ENCODE data around the gene ACTN1. TPM values are rescaled to one million over a fixed set of nuclear protein-coding genes. Genes with fewer than 3 reads are reported as not detected.

Gene ACTN1
- total and polyA plus RNA-seq, 7 experiments from 2014 or later, result 41.3 to 390 (median 227) TPM

DNA sequence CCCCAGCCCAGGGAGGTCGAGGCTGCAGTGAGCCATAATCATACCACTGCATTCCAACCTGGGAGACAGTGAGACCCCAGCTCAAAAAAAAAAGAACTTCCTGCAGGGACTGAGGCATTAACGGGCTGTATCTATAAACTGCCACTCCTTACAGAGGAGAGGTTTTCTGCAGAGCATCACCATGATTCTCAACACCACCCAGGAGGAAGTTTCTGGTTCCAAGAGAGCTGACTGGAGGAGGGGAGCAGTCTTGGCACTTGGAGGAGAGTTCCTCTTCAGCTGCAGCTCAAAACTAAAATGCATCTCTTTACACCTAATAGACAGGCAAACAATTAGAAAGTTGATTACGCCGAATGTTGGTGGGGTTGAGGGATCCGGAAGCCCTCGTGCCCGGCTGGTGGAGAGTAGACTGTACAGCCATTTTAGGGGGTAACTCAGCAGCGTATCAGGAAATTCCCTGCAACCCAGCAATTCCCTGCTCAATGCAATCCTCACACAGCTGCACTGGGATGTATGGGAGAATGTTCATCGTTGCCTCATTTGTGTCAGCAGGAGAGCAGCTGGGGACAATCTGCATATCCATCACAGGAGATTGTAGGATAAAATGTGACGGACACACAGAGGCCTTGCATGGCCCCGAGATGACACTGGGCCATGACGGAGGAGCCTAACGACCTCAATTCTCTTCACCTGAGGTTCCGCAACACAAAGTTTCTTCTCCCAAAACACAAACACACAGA is 36.6 kb downstream of the ACTN1 start:
- H3K27ac Mint-ChIP-seq, result peak overlapping the region in 8 of 9 donors; percentile 58 to 99 (median 74)
- peak overlapping the region in 7 of 10 donors; percentile 22 to 58 (median 41) for H3K4me3 Mint-ChIP-seq
- peaks cover 23 to 100% (median 96%) of the 10 kb centered on the region in 7 donors for H3K4me1 Mint-ChIP-seq
- H3K9me3 Mint-ChIP-seq, result peaks cover 0 to 1% (median 0%) of the 10 kb centered on the region in 11 donors
- H3K27me3 ChIP-seq (ENCODE audit: control insufficient read depth in 2 of 2, insufficient read depth in 2 of 2, low read length in 2 of 2), result no peaks in the 10 kb centered on the region
- H3K36me3 Mint-ChIP-seq, result peaks cover 0 to 14% (median 0%) of the 10 kb centered on the region in 5 donors
- ChIA-PET POLR2A (interaction anchor here (0.9 to 1.2 kb wide), 4 partner anchors 10 to 34 kb away, joined by 3 to 5 read pairs (median 3); no protein-coding TSS in a partner anchor), CTCF (interaction anchor here (0.6 to 0.8 kb wide), 2 partner anchors 18 to 116 kb away, joined by 3 read pairs; no protein-coding TSS in a partner anchor)
- H3K4me1 ChIP-seq (ENCODE audit: control insufficient read depth in 2 of 2, insufficient read depth in 2 of 2, low read length in 2 of 2), result peaks cover 0 to 76% of the 10 kb centered on the region in 2 donors
- H3K27ac ChIP-seq (ENCODE audit: low read depth, low read length), result no peak overlapping the region
- intact Hi-C loops (cut with micrococcal nuclease), result no loop called here
- peaks cover 0 to 19% (median 0%) of the 10 kb centered on the region in 3 experiments for H3K36me3 ChIP-seq (ENCODE audit: control insufficient read depth in 2 of 3, insufficient read depth in 3 of 3, low read length in 3 of 3)
- DNase-seq (no peak), ATAC-seq (peak; percentile 30)
- H3K4me3 ChIP-seq (ENCODE audit: low read length), result no peak overlapping the region
- H3K27me3 Mint-ChIP-seq, result no peaks in the 10 kb centered on the region
- no peaks in the 10 kb centered on the region for H3K9me3 ChIP-seq (ENCODE audit: control insufficient read depth in 2 of 3, low read length in 3 of 3)

DNA sequence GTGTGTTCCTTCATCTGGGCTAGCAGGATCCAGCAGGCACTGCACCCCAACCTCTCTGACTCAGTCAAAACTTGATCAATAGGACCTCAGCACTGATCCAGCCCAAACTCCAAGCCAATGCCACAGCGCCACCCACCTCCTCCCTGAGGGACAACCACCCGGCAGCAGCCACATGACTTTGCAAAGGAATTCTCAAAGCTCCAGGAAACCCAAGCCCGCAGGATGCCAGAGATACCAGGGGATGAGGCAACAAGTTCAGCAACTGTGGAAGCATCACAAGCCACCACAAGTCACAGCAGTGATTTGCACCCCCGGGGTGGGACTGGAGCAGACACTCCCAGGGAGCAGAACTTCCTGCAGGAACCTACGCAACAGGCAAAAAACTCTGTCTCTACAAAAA is 37.3 kb downstream of the ACTN1 start:
- no peak for ATAC-seq
- Mint-ChIP-seq H3K27me3 (no peaks in the 10 kb centered on the region), H3K4me1 (peaks cover 24 to 100% (median 96%) of the 10 kb centered on the region in 7 donors), H3K4me3 (peak overlapping the region in 6 of 10 donors; percentile 4 to 51 (median 30)), H3K36me3 (peaks cover 0 to 17% (median 0%) of the 10 kb centered on the region in 5 donors), H3K27ac (peak overlapping the region in 8 of 9 donors; percentile 58 to 99 (median 68)), H3K9me3 (peaks cover 0 to 1% (median 0%) of the 10 kb centered on the region in 11 donors)
- no peak overlapping the region for H3K4me3 ChIP-seq (ENCODE audit: low read length)
- peaks cover 0 to 74% of the 10 kb centered on the region in 2 donors for H3K4me1 ChIP-seq (ENCODE audit: control insufficient read depth in 2 of 2, insufficient read depth in 2 of 2, low read length in 2 of 2)
- no peak for DNase-seq
- ChIA-PET CTCF (no interaction called here), POLR2A (no interaction called here)
- H3K27ac ChIP-seq (ENCODE audit: low read depth, low read length), result no peak overlapping the region
- no peaks in the 10 kb centered on the region for H3K9me3 ChIP-seq (ENCODE audit: control insufficient read depth in 2 of 3, low read length in 3 of 3)
- intact Hi-C loops (cut with micrococcal nuclease), result no loop called here
- H3K36me3 ChIP-seq (ENCODE audit: control insufficient read depth in 2 of 3, insufficient read depth in 3 of 3, low read length in 3 of 3), result peaks cover 0 to 19% (median 0%) of the 10 kb centered on the region in 3 experiments
- H3K27me3 ChIP-seq (ENCODE audit: control insufficient read depth in 2 of 2, insufficient read depth in 2 of 2, low read length in 2 of 2), result no peaks in the 10 kb centered on the region

DNA sequence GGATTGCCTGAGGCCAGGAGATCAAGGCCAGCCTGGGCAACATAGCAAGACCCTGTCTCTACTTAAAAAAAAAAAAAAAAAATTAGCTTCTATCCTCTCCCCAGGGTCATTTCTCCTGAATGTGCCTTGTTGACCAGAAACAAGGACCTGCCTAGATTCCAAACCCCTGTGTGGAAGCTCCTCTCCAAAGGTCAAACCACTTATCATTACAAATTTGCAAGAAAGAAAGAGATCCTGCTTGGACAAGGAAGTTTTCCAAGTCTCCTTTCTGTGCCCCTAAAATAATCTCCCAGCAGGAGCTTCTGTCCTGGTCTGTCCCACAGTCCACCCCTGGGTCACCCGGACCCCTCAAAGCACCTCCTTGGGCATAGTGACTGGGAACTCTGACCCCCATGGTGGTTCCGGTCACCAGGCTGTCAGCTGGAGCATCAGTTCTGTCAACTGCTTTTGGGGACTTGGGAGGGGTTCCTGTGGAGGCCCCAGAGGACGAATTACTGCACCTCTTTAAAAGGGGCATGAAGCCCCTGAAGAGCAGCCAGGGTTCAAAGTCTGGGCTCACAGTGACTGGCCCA is 38.4 kb downstream of the ACTN1 start:
- intact Hi-C loops (cut with micrococcal nuclease), result no loop called here
- ChIA-PET CTCF (interaction anchor here (0.7 to 1.3 kb wide), 3 partner anchors 30 to 62 kb away, joined by 3 to 5 read pairs (median 3); no protein-coding TSS in a partner anchor), POLR2A (interaction anchor here (0.8 to 3.8 kb wide), 7 partner anchors 9 to 46 kb away, joined by 3 to 16 read pairs (median 4); no protein-coding TSS in a partner anchor)
- H3K4me3 Mint-ChIP-seq, result peak overlapping the region in 5 of 10 donors; percentile 17 to 65 (median 25)
- no peak overlapping the region for H3K4me3 ChIP-seq (ENCODE audit: low read length)
- H3K27me3 ChIP-seq (ENCODE audit: control insufficient read depth in 2 of 2, insufficient read depth in 2 of 2, low read length in 2 of 2), result no peaks in the 10 kb centered on the region
- peak overlapping the region; percentile 20 for H3K27ac ChIP-seq (ENCODE audit: low read depth, low read length)
- peaks cover 21 to 100% (median 96%) of the 10 kb centered on the region in 7 donors for H3K4me1 Mint-ChIP-seq
- H3K36me3 ChIP-seq (ENCODE audit: control insufficient read depth in 2 of 3, insufficient read depth in 3 of 3, low read length in 3 of 3), result peaks cover 0 to 19% (median 0%) of the 10 kb centered on the region in 3 experiments
- DNase-seq (no peak), ATAC-seq (no peak)
- peaks cover 0 to 23% (median 0%) of the 10 kb centered on the region in 5 donors for H3K36me3 Mint-ChIP-seq
- H3K27me3 Mint-ChIP-seq, result no peaks in the 10 kb centered on the region
- H3K4me1 ChIP-seq (ENCODE audit: control insufficient read depth in 2 of 2, insufficient read depth in 2 of 2, low read length in 2 of 2), result peaks cover 0 to 74% of the 10 kb centered on the region in 2 donors
- H3K9me3 ChIP-seq (ENCODE audit: control insufficient read depth in 2 of 3, low read length in 3 of 3), result no peaks in the 10 kb centered on the region
- H3K27ac Mint-ChIP-seq, result peak overlapping the region in 8 of 9 donors; percentile 59 to 86 (median 74)
- peaks cover 0 to 1% (median 0%) of the 10 kb centered on the region in 11 donors for H3K9me3 Mint-ChIP-seq

DNA sequence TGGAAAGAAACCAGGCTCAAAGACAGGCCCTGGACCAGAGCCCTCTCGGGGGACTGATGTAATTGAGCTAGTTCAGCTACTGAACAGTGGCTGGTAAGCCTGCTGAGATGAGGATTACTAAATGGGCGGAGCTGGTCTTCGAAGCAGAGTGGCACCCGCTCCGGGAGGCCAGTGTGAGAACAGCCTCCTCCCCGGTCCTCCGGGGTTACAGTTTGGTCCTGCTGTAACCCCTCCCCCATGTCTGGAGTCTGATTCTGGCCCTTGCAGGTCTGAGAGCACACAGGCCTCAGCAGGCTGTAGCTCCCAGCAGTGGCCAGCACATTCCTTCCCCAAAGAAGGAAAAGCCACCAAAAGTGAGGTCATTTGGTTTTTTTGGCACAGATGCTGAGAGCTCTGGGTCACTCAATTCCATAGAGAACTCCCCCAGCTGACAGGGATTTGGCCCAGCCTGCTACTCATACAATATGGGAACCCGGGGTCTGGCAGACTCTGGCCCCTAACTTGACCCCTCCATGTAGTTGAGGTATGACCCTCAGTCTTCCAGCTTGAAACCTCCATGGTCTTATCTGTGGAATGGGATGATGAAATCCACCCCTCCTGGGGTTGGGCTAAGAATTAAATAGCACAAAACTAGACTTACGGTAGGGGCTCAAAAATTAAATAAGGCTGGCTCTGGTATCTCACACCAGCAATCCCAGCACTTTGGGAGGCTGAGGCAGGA is 39.0 kb downstream of the ACTN1 start:
- H3K4me3 ChIP-seq (ENCODE audit: low read length), result no peak overlapping the region
- Mint-ChIP-seq H3K27ac (peak overlapping the region in 8 of 9 donors; percentile 44 to 91 (median 85)), H3K4me1 (peaks cover 15 to 99% (median 92%) of the 10 kb centered on the region in 7 donors), H3K9me3 (peaks cover 0 to 1% (median 0%) of the 10 kb centered on the region in 11 donors), H3K4me3 (peak overlapping the region in 6 of 10 donors; percentile 8 to 76 (median 32)), H3K27me3 (no peaks in the 10 kb centered on the region), H3K36me3 (peaks cover 0 to 23% (median 0%) of the 10 kb centered on the region in 5 donors)
- peaks cover 0 to 70% of the 10 kb centered on the region in 2 donors for H3K4me1 ChIP-seq (ENCODE audit: control insufficient read depth in 2 of 2, insufficient read depth in 2 of 2, low read length in 2 of 2)
- no peaks in the 10 kb centered on the region for H3K27me3 ChIP-seq (ENCODE audit: control insufficient read depth in 2 of 2, insufficient read depth in 2 of 2, low read length in 2 of 2)
- DNase-seq (no peak), ATAC-seq (no peak)
- ChIA-PET CTCF (interaction anchor here (0.7 to 1.4 kb wide), 4 partner anchors 9 to 63 kb away, joined by 3 to 5 read pairs (median 4); no protein-coding TSS in a partner anchor), POLR2A (interaction anchor here (0.7 to 3.8 kb wide), 9 partner anchors 9 to 1271 kb away, joined by 3 to 16 read pairs (median 4); no protein-coding TSS in a partner anchor)
- no peaks in the 10 kb centered on the region for H3K9me3 ChIP-seq (ENCODE audit: control insufficient read depth in 2 of 3, low read length in 3 of 3)
- peak overlapping the region; percentile 20 for H3K27ac ChIP-seq (ENCODE audit: low read depth, low read length)
- intact Hi-C loops (cut with micrococcal nuclease), result loop anchor here in 1 of 2 donors (1.0 to 2.0 kb wide), 5 partner anchors 8 to 29 kb away; no protein-coding TSS in a partner anchor
- H3K36me3 ChIP-seq (ENCODE audit: control insufficient read depth in 2 of 3, insufficient read depth in 3 of 3, low read length in 3 of 3), result peaks cover 0 to 19% (median 0%) of the 10 kb centered on the region in 3 experiments

DNA sequence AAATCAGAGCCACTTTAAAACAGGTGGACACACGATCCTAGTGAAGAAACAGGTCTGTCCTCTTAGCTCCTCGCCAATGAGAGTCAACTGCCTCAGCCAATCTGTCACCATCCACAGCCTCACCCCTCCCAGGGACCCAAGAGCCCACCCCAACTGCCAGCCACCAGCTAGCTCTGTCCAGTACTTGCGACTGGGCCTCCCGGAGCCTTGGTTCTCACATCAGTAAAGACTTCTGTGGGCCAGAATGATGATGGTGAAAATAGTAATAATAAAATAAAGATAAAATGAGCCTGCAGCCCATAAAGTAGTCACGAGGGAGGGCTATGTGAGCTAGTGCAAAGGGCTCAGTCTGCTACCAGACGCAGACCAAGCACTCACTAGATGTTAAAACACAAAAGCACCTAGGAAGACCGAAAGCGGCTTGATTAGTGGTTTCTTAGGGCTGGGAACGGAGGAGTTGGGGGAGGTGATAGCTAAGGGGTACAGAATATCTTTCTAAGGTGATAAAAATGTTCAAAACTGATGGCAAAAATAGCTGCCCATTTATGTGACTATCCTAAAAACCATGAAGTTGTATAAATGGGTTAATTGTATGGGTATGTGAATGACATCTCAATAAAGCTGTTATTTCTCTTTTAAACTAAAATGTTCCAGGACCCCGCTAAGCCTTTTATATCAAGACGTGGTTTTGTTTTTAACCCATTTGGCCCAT is 39.8 kb downstream of the ACTN1 start:
- ATAC-seq (no peak), DNase-seq (no peak)
- Mint-ChIP-seq H3K36me3 (peaks cover 0 to 21% (median 0%) of the 10 kb centered on the region in 5 donors), H3K27me3 (no peaks in the 10 kb centered on the region), H3K4me1 (peaks cover 17 to 99% (median 91%) of the 10 kb centered on the region in 7 donors), H3K27ac (peak overlapping the region in 8 of 9 donors; percentile 68 to 91 (median 85)), H3K4me3 (peak overlapping the region in 8 of 10 donors; percentile 8 to 76 (median 51)), H3K9me3 (peaks cover 0 to 1% (median 0%) of the 10 kb centered on the region in 11 donors)
- POLR2A ChIA-PET, result interaction anchor here (0.6 to 3.8 kb wide), 8 partner anchors 12 to 1271 kb away, joined by 3 to 16 read pairs (median 4); no protein-coding TSS in a partner anchor
- H3K27ac ChIP-seq (ENCODE audit: low read depth, low read length), result peak overlapping the region; percentile 53
- H3K4me1 ChIP-seq (ENCODE audit: control insufficient read depth in 2 of 2, insufficient read depth in 2 of 2, low read length in 2 of 2), result peaks cover 0 to 69% of the 10 kb centered on the region in 2 donors
- no peaks in the 10 kb centered on the region for H3K9me3 ChIP-seq (ENCODE audit: control insufficient read depth in 2 of 3, low read length in 3 of 3)
- intact Hi-C loops (cut with micrococcal nuclease), result loop anchor here in 1 of 2 donors (1.0 to 2.0 kb wide), 5 partner anchors 8 to 29 kb away; no protein-coding TSS in a partner anchor
- CTCF ChIA-PET, result interaction anchor here (0.6 to 1.4 kb wide), 4 partner anchors 10 to 211 kb away, joined by 3 to 5 read pairs (median 4); no protein-coding TSS in a partner anchor
- H3K27me3 ChIP-seq (ENCODE audit: control insufficient read depth in 2 of 2, insufficient read depth in 2 of 2, low read length in 2 of 2), result no peaks in the 10 kb centered on the region
- H3K4me3 ChIP-seq (ENCODE audit: low read length), result no peak overlapping the region
- H3K36me3 ChIP-seq (ENCODE audit: control insufficient read depth in 2 of 3, insufficient read depth in 3 of 3, low read length in 3 of 3), result peaks cover 0 to 19% (median 0%) of the 10 kb centered on the region in 3 experiments
